Measurements from ENCODE around the gene OGFOD2.

The OGFOD2 gene

DNA sequence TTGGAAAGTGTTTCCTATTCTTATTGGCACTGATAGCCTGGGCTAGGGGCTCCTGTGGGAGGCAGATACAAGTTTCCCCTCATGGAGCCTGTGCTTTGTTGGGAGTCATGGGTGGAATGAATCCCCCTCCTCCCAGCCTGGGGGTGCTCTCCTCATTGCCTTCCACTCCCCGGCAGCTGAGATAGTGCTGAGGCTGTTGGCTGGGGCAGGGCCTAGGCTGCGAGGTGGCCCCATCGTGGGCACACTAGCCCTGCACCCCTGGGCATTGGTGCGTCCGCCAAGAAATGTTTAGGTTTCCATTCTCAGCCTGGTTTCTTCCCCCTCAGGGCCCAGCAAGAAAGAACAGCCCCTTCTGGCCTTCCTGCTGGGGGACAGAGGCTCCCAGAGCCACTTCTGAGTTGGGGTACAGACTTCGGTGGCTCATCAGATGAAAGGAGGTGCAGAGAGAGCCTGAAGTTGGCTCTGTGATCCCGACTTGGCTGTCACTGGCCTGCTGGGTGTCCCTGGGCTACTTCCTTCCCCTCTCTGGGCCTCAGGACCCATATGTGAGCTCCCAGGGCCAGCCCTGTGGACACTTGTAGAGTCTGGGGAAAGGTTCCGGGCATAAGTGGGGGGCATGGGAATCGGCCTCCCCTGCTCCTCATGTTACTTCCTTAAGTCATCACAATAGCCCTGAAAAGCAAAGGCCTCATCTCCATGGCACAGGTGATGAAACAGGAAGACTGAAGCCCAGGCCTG is 2.8 kb downstream of the OGFOD2 start:
- no peak for DNase-seq (ENCODE audit: low spot score)

DNA sequence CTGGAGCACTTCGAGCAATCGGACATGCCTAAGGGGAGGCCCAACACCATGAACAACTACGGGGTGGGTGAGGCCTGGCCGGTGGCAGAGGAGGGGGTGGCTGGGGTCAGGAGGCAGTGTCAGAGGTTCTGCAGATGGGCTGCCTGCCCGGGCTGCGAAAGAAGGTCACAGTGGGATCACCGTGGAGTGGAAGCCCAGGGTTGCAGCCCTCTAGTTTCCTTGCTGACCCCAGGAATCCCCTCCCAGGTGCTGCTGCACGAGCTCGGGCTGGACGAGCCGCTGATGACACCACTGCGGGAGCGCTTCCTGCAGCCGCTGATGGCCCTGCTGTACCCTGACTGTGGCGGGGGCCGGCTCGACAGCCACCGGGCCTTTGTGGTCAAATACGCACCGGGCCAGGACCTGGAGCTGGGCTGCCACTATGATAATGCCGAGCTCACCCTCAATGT is 3.5 kb downstream of the OGFOD2 start:
- DNase-seq (ENCODE audit: low spot score) = no peak

DNA sequence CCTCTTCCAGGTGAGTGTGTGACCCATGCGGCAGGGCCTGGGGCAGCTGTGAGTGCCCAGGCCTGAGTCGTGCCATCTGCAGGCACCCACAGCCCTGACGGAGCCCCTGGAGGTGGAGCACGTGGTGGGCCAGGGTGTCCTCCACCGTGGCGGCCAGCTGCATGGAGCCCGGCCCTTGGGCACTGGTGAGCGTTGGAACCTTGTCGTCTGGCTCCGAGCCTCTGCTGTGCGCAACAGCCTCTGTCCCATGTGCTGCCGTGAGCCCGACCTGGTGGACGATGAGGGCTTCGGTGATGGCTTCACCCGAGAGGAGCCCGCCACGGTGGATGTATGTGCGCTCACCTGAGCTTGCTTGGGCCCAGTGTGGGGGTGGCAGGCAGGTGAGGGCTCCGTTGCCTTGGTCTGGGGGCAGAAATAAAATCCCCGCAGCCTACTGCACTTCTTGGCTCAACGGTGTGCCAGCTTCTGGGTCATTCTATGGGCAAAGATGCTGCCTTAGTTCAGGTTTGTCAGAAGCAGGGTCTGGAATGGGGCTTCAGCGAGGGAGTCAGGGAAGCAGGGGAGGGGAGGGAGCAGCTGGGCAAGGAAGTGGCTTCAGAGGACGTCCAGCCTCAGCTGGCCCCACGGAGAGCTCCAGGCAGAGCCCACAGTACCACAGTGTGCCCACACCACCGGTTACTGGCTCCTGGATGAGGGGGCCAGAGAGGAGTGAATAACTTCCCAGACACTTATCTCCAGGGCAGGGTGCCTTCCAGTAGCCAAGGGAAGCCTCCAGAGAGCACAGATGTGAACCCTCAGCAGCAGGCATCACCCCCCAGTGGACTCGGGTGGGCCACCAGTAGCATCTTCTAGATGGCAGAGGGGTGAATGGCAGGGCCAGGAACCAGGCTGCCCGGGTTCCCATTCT is 4.2 kb downstream of the OGFOD2 start:
- no peak for DNase-seq (ENCODE audit: low spot score)

DNA sequence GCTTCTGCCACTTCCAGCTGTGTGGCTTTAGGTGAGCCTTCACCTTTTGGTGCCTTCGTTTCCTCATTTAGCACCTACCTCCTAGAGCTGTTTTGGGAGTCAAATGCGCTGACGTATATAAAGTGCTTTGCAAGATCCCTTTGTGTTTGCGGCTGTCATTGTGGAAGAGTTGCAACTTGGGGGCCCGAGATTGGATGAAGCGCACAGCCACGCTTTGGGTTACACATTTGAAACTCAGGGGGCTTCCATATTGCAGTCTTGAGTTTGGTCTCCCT is 4.8 kb downstream of the OGFOD2 start:
- DNase-seq (ENCODE audit: low spot score) = no peak

DNA sequence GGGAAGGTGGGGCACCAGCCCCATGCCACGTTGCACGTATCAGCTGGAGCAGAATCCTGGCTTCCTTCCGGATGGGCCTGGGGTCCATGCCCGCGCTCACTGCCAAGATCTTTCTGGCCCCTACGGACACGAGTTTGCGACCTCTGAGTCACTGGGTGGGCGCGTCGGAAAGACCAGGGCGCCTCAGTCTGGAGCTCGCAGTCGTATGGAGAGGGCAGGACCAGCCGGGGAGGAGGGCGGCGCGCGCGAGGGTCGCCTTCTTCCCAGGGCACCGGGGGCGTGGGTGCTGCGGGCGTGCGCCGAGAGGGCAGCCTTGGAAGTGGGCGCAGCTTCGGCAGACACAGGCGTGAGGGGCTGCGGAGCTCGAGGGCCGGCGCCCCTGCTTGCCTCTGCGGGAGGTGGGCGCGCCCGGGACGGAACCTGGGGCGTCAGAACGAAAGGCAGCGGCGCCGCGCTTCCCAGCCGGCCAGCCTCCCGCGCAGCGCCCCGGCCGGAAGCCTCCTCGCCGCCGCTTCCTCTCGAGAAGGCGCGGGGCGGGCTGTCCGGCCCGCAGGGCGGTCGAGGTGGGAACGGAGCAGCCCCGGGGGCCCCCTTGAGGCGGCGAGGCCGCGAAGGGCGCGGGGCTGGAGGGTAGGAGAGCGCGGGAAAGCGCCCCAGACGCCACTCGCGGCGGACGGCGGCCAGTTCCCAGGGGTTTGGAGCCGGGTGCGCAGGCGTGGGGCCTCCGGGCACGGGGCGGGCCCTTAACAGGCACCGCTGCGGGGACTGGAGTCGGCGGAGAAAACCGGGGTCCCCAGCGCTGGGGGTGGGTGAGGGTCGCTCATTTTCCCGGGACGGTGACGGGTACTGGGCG is 5.4 kb downstream of the OGFOD2 start, which contains the start of gene ARL6IP4:
Gene ARL6IP4 (plus strand): TSS at position 499 of the 853 bp plus-strand sequence. CDS start 459 bp downstream, outside the sequence.
- DNase-seq (ENCODE audit: low spot score) = peak; percentile 88

DNA sequence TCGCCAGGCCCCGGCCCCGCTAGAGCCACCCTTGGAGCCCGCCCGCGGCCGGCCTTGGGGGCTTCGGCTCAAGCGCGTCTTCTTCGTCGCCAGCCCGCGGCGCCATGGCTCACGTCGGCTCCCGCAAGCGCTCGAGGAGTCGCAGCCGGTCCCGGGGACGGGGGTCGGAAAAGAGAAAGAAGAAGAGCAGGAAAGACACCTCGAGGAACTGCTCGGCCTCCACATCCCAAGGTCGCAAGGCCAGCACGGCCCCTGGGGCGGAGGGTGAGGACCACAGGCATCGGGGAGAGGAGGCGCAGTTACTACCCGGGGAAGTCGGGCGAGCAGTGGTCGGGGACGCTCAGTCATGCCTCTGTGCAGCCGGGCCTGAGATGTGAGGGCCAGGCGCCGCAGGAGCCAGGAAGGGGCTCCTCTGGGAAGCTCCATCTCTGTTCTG is 6.0 kb downstream of the OGFOD2 start:
- DNase-seq (ENCODE audit: low spot score) = no peak

DNA sequence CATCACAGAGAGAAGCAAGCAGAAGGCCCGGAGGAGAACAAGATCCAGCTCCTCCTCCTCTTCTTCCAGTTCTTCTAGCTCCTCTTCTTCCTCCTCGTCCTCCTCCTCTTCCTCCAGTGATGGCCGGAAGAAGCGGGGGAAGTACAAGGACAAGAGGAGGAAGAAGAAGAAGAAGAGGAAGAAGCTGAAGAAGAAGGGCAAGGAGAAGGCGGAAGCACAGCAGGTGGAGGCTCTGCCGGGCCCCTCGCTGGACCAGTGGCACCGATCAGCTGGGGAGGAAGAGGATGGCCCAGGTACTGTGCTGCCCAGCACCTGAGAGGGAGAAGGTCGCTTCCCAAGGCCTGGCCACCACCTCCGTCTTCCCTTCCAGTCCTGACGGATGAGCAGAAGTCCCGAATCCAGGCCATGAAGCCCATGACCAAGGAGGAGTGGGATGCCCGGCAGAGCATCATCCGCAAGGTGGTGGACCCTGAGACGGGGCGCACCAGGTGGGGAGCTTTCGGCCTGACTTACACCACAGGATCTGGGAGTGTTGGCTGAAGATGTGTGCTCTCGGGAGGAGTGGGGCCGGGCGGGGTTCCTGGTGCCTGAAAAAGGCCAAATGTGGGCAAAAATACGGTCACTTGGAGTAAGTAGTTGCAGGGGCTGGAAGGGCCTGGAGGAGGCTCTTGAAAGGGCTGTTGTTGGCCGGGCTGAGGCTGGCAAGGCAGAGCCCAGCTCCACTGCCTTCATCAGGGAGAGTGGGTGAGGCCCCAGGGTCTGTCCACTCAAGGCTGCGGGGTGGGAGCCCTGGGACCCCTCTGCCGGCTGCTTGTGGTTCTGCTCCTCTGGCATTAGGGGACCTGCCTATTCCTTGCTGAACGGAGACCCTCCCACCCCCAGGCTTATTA is 6.8 kb downstream of the OGFOD2 start:
- no peak for DNase-seq (ENCODE audit: low spot score)

DNA sequence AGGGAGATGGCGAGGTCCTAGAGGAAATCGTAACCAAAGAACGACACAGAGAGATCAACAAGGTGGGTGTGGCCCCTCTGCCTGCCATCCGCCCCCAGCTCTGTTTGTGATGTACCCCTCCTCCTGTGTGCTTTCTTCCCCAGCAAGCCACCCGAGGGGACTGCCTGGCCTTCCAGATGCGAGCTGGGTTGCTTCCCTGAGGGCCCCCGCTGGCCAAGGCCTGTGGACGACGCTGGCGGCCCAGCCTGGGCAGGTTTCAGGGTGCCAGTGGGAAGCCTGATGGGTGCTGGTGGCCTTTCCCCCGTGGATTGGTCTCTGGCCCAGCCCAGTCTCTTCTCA is 7.4 kb downstream of the OGFOD2 start:
- no peak for DNase-seq (ENCODE audit: low spot score)

DNA sequence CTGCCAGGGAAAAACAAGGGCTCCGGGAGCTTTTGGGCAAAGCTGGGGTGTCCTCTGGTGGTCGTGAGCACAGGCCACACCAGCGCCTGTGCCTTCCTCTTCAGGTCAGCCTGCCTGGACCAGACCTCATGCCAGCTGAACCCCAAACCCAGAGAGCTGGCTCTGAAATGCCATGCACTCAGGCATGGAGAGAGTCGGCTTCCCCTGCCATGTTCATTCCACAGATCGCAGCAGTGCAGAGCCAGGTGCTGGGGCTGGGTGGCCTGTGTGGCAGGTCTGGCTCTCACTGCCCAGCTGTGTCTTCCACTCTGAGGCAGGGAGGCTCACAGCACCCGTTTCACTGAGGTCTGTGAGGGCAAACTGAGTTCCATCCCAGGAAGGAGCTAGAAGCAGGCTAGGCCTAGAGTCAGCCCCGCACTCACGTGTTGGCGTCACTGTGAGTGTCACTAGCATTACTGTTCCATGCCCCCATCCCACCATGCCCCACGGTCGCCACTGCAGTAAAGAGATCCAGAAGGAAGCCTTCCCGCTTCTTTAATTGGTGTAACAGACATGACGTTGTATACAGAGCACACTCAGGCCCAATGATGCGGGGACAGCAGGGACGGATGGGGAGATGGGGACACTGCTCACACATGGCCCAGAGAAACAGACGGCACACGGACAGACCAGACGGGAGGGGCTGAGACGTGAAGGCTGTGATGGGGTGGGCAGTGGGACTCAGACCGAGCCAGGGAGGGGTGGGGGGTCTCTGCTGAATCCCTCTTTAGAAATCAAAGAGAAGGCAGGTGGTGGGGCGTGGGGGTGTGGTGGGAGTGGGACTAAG is 8.1 kb downstream of the OGFOD2 start:
- DNase-seq (ENCODE audit: low spot score) = no peak

DNA sequence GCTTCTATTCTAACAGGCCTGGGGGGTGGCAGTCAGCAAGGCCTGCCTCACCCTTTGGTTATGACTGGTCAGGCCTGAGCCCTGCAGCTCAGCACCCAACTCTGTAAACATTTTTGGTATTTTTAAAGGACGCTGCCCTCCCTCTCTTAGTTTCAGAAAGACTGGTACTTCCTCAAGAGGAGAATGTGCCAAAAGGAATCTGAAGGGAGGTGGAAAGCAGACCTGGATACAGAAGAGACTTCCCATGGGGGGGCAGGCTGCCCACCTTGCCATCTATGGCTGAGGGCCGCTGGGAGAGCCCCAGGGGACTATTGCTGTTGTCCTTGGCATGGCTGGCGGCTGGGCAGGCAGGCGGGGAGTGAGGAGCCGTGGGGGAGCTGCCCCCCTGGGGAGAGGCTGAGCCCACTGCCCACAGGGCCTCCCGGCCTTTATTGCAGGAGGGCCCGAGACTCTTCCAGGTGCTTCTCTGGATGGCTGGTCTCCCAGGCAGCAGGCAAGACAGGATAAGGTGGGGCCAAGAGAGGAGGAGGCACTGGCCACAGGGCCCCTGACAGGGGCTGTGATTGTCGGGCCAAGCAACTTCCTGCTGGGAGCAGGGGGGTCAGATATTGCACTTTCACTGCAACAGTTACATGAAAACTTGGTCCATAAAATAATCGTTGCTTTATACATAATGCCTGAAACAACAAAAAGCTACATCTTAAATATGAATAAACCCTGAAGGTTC is 8.9 kb downstream of the OGFOD2 start:
- DNase-seq (ENCODE audit: low spot score) = no peak

DNA sequence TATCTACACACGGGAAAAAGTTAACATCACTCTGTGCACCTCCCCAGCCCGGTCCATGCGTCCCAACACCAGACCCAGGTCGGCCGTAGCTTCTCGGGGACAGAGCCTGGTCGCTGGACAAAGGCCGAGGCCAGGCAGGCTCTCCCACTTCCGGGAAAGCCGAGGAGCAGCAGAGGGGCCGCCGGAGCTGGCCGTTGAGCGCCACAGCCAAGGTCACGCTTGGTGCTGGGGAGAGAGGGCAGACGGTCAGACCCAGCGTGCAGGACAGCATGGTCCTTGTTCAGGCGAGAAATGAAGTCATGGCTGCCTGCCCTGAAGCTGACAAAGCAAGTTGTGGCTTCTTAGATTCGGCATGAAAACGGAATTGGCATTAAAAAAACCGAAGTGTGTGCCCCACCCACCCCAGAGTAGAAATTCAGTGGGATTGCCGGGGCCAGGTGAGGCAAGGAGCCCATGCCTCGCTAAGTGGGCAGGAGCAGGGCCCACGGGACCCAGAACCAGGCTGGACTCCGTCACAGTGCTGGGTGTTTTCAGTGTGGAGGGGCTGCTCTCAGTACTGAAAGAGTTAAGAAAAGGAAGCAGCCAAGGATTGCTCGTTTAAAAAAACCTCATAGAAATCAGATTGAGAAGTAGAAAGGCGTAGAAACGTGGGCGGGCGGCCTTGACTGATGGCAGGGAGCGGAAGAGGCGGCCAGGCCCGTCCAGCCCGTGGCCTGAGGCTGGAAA is 9.7 kb downstream of the OGFOD2 start:
- DNase-seq (ENCODE audit: low spot score) = no peak

DNA sequence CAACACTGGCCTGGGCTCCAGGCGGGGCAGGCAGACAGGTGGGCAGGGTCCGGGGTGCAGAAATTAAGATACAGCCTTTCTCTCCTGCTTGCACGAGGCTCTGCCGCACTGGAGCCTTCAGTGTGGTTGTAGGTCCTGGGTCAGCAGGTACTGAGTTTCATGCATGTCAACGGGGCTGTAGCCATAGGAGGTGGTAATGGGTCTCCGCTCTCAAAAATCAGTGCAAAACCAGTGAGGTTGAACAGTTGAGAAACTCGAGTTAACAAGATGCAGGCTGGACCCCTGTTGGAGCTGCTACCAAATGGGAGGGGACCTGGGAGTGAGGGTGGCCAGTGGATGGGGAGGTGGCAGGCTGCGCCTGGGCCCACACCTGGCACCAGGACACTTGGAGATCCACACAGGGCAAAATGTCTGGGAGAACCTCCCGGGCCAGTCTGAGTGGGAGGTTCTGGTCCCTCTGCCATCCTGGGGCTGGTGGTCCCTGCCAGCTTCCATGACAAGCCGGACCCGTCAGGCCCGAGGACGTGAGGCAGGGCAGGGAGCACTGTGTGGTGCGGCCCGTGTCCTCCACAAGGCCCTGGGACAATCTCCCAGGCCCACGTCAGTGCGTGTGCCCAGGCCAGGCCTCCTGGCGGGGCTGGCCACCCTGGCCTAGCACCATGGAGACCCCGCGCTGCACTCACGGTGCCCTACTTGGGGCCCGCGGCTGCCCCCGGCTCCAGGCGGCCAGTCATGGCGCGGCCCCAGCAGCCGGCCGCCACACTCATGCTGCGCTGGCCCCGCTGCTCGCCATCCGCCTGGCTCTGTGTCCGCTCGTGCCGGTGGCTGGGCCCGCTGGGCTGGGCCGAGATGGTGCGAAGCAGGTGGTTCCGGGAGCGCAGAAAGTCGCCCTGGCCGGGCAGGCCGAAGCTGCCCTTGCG is 10.6 kb downstream of the OGFOD2 start:
- no peak for DNase-seq (ENCODE audit: low spot score)

DNA sequence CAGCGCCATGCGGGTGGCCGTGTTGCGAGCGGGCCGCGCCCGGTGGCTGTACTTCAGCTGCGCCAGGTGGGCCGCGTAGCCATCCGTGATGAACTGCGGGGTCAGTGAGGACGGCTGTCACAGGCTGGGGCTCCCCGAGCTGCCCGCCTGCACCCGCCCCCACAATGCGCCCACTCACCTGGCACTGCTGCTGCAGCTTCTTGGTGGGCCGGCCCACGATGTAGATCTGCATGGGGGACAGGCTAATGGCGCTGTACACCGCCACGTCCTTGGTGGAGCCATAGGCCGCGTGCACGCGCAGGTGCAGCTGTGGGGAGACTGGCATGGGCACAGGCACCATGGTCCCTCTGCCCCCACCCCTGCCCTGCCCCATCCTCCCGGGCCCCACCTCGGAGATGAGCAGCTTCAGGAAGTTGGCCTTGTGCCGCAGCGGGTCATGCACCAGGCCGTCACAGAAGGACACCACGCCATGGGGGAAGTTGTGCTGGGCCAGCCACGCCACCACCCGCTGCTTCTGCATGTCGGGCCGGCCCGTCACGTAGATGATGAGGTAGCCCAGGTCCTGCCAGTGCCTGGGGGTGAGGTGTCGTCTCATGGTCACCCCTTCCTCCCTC is 11.3 kb downstream of the OGFOD2 start:
- DNase-seq (ENCODE audit: low spot score) = no peak

GRCh38 chr12:122987086-122987951 is 12.3 kb downstream of the OGFOD2 start:
- no peak for DNase-seq (ENCODE audit: low spot score)

DNA sequence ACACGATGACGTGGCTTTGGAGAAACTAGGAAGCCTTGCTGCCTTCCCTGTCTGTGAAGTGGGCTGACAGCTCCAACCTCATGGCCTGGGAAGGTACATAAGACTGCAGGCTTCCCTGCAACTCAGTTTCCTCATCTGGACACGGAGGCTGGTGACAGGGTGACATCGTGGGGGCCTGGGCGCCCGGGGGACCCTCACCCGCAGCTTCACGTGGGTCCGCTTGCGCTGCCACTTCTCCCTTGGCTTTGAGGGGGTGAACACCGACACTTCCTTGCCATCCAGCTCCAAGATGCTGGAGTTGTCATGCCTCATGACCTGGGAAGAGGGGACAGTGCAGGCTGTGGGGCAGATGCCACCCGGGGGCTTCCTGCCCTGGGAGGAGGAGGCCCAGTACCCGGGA is 13.0 kb downstream of the OGFOD2 start:
- no peak for DNase-seq (ENCODE audit: low spot score)

DNA sequence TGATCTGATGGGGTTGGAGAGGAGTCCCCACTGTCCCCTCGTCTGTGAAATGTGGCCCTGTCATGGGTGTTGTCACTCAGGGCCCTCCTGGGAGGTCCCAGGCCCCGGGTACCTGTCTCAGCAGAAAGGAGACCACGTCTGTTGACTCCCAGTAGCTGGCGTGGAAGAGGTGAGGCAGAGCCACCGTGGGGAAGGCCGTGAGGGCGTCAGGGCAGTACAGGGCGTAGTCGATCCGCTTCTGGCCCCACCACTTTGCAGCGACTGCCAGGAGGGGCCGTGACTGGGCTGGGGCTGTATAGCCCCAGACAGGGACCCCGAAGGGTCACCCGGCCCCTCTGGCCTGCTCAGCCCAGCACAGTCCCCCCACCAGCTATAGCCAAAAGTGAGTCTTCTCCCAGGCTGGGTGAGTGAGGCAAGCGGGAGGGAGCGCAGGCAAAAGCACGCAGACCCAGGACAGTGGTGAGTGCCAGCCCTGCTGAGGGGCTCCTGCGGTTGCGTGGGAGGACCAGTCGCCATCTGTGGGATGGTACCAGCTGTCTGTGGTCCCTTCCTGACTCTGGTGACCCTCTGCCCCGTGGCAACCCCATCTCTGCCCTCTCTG is 13.7 kb downstream of the OGFOD2 start:
- DNase-seq (ENCODE audit: low spot score) = no peak
